Nephron progenitor cell (in vitro differentiated cells): ENCODE measurements around the gene GALNT14.

Experiments
- DNase-seq: peaks from one replicate; pipeline ENCODE4 v3.0.0; 2021
- H3K27ac Mint-ChIP-seq: 2 replicates; pipeline ENCODE4 v1.8.0; 2021; ENCODE audit warnings: mild to moderate bottlenecking, moderate library complexity, mixed read lengths
- H3K27me3 Mint-ChIP-seq: 2 replicates; pipeline ENCODE4 v1.8.0; 2021; ENCODE audit warnings: mild to moderate bottlenecking, low read depth, mixed read lengths; ENCODE audit not compliant: poor library complexity
- H3K36me3 Mint-ChIP-seq: 2 replicates; pipeline ENCODE4 v1.8.0; 2021; ENCODE audit warnings: low read depth, mixed read lengths
- H3K4me1 Mint-ChIP-seq: 2 replicates; pipeline ENCODE4 v1.8.0; 2021; ENCODE audit warnings: mixed read lengths
- H3K4me3 Mint-ChIP-seq: 2 replicates; pipeline ENCODE4 v1.8.0; 2021; ENCODE audit warnings: mild to moderate bottlenecking, moderate library complexity, mixed read lengths
- H3K9me3 Mint-ChIP-seq: 2 replicates; pipeline ENCODE4 v1.8.0; 2021; ENCODE audit warnings: mild to moderate bottlenecking, moderate library complexity, mixed read lengths
- CTCF ChIP-seq: fragments of 200-600 bp; sonication (generic); IDR thresholded peaks from 2 replicates; pipeline ENCODE4 v1.5.0; 2021; ENCODE audit warnings: antibody characterized with exemption

The GALNT14 gene

GRCh38 chr2:30968660-30969397 lies 169.4 kb downstream of the GALNT14 start:
- H3K9me3 Mint-ChIP-seq: no peaks in the 10 kb centered on the region
- H3K27me3 Mint-ChIP-seq: peaks cover 16% of the 10 kb centered on the region
- H3K4me1 Mint-ChIP-seq: peaks cover 13% of the 10 kb centered on the region
- no peaks in the 10 kb centered on the region for H3K36me3 Mint-ChIP-seq
- H3K27ac Mint-ChIP-seq: no peak overlapping the region
- no peak overlapping the region for H3K4me3 Mint-ChIP-seq
- TF ChIP-seq CTCF: no peak
- no peak for DNase-seq

GRCh38 chr2:30966786-30967185 lies 171.5 kb downstream of the GALNT14 start:
- DNase-seq: no peak
- no peak for TF ChIP-seq CTCF
- H3K27me3 Mint-ChIP-seq: peaks cover 12% of the 10 kb centered on the region
- H3K9me3 Mint-ChIP-seq: no peaks in the 10 kb centered on the region
- no peak overlapping the region for H3K4me3 Mint-ChIP-seq
- no peak overlapping the region for H3K27ac Mint-ChIP-seq
- no peaks in the 10 kb centered on the region for H3K36me3 Mint-ChIP-seq
- H3K4me1 Mint-ChIP-seq: peaks cover 15% of the 10 kb centered on the region

GRCh38 chr2:30965022-30965531 lies 173.2 kb downstream of the GALNT14 start:
- no peak for DNase-seq
- Mint-ChIP-seq H3K27me3 (peaks cover 18% of the 10 kb centered on the region), H3K9me3 (no peaks in the 10 kb centered on the region), H3K27ac (no peak overlapping the region), H3K36me3 (no peaks in the 10 kb centered on the region), H3K4me1 (peaks cover 15% of the 10 kb centered on the region), H3K4me3 (no peak overlapping the region)
- no peak for TF ChIP-seq CTCF

- Mint-ChIP-seq H3K27ac (no peak overlapping the region), H3K4me1 (peaks cover 15% of the 10 kb centered on the region)
These were observed 173.8 kb downstream of the GALNT14 start for GRCh38 chr2:30964334-30965005.

GRCh38 chr2:30963184-30963583 lies 175.1 kb downstream of the GALNT14 start:
- Mint-ChIP-seq H3K4me3 (no peak overlapping the region), H3K9me3 (no peaks in the 10 kb centered on the region)

More at GRCh38 chr2:30964334-30965005, 173.8 kb downstream of the GALNT14 start:
- peaks cover 20% of the 10 kb centered on the region for H3K27me3 Mint-ChIP-seq
- no peaks in the 10 kb centered on the region for H3K36me3 Mint-ChIP-seq
- no peak for DNase-seq
- H3K4me3 Mint-ChIP-seq: no peak overlapping the region
- no peak for TF ChIP-seq CTCF
- no peaks in the 10 kb centered on the region for H3K9me3 Mint-ChIP-seq

More at GRCh38 chr2:30963184-30963583, 175.1 kb downstream of the GALNT14 start:
- peaks cover 20% of the 10 kb centered on the region for H3K27me3 Mint-ChIP-seq
- peaks cover 25% of the 10 kb centered on the region for H3K4me1 Mint-ChIP-seq
- no peak for DNase-seq
- no peak overlapping the region for H3K27ac Mint-ChIP-seq
- no peaks in the 10 kb centered on the region for H3K36me3 Mint-ChIP-seq
- TF ChIP-seq CTCF: no peak
